Endothelial cell of umbilical vein (primary cell): ENCODE results near the gene ALAD. TPM values are rescaled to one million over a fixed set of nuclear protein-coding genes. Genes with fewer than 3 reads are reported as not detected.

Experiments used
- BruUV-seq: library from RNA; stranded (reverse); fragments of 400-500 nt; replicated peaks from 2 replicates; lab custom pipeline; 2021; lab: Mats Ljungman, UMichigan
- CTCF ChIA-PET: fragments of 300-600, 350-600 bp; sonication (Branson Sonifier 250); formaldehyde crosslinking; loops from one replicate; lab custom pipeline; 2021; ENCODE audit warnings: antibody characterized with exemption, inconsistent platforms; lab: Charles Lee
- POLR2A ChIA-PET: fragments of 300-600, 350-600 bp; sonication (Branson Sonifier 250); formaldehyde crosslinking; loops from one replicate; lab custom pipeline; 2021; ENCODE audit warnings: antibody characterized with exemption, inconsistent platforms; lab: Charles Lee
- DNase-seq: peaks from one replicate; pipeline ENCODE4 v3.0.0-alpha.2; 2011; ENCODE audit warnings: low read depth, low spot score
- FAIRE-seq: peaks from 2 replicates; lab custom pipeline; 2011; peaks lifted over from hg19 to GRCh38; lab: Jason Lieb, UNC
- H2AFZ ChIP-seq: 2 replicates; pipeline ENCODE4 v1.6.0; 2012; ENCODE audit warnings: low read depth, low read length, control low read depth, inconsistent platforms
- H3K27ac ChIP-seq: 2 replicates; pipeline ENCODE4 v1.5.1; 2011; ENCODE audit warnings: low read depth, mild to moderate bottlenecking, control low read depth, low read length, moderate library complexity; ENCODE audit not compliant: insufficient read depth
- H3K27me3 ChIP-seq, 2 experiments: 2 replicates each; pipeline versions ENCODE4 v1.6.0 to v1.6.1; 2011; ENCODE audit warnings: low read length in 2 of 2, mixed read lengths in 1 of 2; ENCODE audit not compliant: control insufficient read depth in 2 of 2, insufficient read depth in 2 of 2
- H3K36me3 ChIP-seq, 2 experiments: 2 replicates in 1 of 2; 3 replicates in 1 of 2; pipeline ENCODE4 v1.5.1; 2011; ENCODE audit warnings: low read length in 2 of 2, mild to moderate bottlenecking in 1 of 2, moderate library complexity in 1 of 2; ENCODE audit not compliant: control insufficient read depth in 2 of 2, insufficient read depth in 2 of 2; ENCODE audit errors: extremely low read depth in 1 of 2
- H3K4me1 ChIP-seq: 3 replicates; pipeline ENCODE4 v1.5.1; 2011; ENCODE audit warnings: mild to moderate bottlenecking, low read length; ENCODE audit not compliant: control insufficient read depth, insufficient read depth; ENCODE audit errors: extremely low read depth
- H3K4me2 ChIP-seq: 2 replicates; pipeline ENCODE4 v1.6.1; 2011; ENCODE audit warnings: low read length, control low read depth, mixed read lengths; ENCODE audit not compliant: insufficient read depth
- H3K4me3 ChIP-seq, 3 experiments: fragments of 200-600 bp in 1 of 3; sonication (generic), shearing (Covaris generic) in 1 of 3; replicated peaks in 1 of 3; 2 replicates each; pipeline ENCODE4 v1.5.1; 2011 to 2016; ENCODE audit warnings: control low read depth in 3 of 3, low read length in 3 of 3, mild to moderate bottlenecking in 2 of 3, inconsistent platforms in 1 of 3, low read depth in 1 of 3, moderate library complexity in 1 of 3; ENCODE audit not compliant: insufficient read depth in 1 of 3
- H3K79me2 ChIP-seq: 2 replicates; pipeline ENCODE4 v1.6.0; 2012; ENCODE audit warnings: low read length, inconsistent platforms; ENCODE audit not compliant: control insufficient read depth, insufficient read depth
- H3K9ac ChIP-seq: replicated peaks from 2 replicates; pipeline ENCODE3; 2011; ENCODE audit warnings: low read length, control low read depth; ENCODE audit not compliant: insufficient read depth; ENCODE audit errors: extremely low read depth
- H3K9me1 ChIP-seq: replicated peaks from 3 replicates; pipeline ENCODE4 v1.6.0; 2011; ENCODE audit warnings: mild to moderate bottlenecking, low read length; ENCODE audit not compliant: control insufficient read depth, insufficient read depth; ENCODE audit errors: extremely low read depth
- H3K9me3 ChIP-seq: replicated peaks from 2 replicates; pipeline ENCODE4 v1.5.1; 2012; ENCODE audit warnings: low read length, inconsistent platforms; ENCODE audit not compliant: control insufficient read depth, insufficient read depth
- H4K20me1 ChIP-seq: replicated peaks from 2 replicates; pipeline ENCODE3; 2011; ENCODE audit warnings: mild to moderate bottlenecking, low read length; ENCODE audit not compliant: control insufficient read depth, insufficient read depth; ENCODE audit errors: extremely low read depth
- EZH2 ChIP-seq: IDR thresholded peaks from 2 replicates; pipeline ENCODE4 v1.6.1; 2012; ENCODE audit warnings: borderline replicate concordance, low read depth, mild to moderate bottlenecking, moderate library complexity, low read length, inconsistent platforms; ENCODE audit not compliant: severe bottlenecking
- FOS ChIP-seq: IDR thresholded peaks from 2 replicates; pipeline ENCODE4 v1.6.1; 2011; ENCODE audit warnings: mild to moderate bottlenecking, low read length, moderate library complexity, borderline replicate concordance; ENCODE audit not compliant: insufficient read depth
- GATA2 ChIP-seq: IDR thresholded peaks from 2 replicates; pipeline ENCODE4 v1.7.0; 2011; ENCODE audit warnings: low read depth, mild to moderate bottlenecking, moderate library complexity, mixed read lengths, low read length; ENCODE audit not compliant: insufficient read length, insufficient read depth
- JUN ChIP-seq: IDR thresholded peaks from 2 replicates; pipeline ENCODE4 v1.6.1; 2011; ENCODE audit warnings: borderline replicate concordance, low read depth; ENCODE audit not compliant: insufficient read length, insufficient read depth
- MYC ChIP-seq: IDR thresholded peaks from one replicate; pipeline ENCODE4 v1.6.1; 2011; ENCODE audit warnings: mild to moderate bottlenecking, low read depth, low read length
- POLR2A ChIP-seq: IDR thresholded peaks from 2 replicates; pipeline ENCODE4 v1.6.1; 2012; ENCODE audit warnings: low read depth, mild to moderate bottlenecking, control low read depth, low read length
- POLR2AphosphoS5 ChIP-seq: IDR thresholded peaks from 2 replicates; pipeline ENCODE4 v1.6.1; 2012; ENCODE audit warnings: low read depth, mild to moderate bottlenecking, control low read depth, low read length, moderate library complexity; ENCODE audit not compliant: insufficient read depth
- dilution Hi-C: fragments of 300-500 bp; cut with MboI; formaldehyde crosslinking; loops from one replicate; pipeline ENCODE4 v1.15.0; 2019; ENCODE audit warnings: low sequenced_read_pairs; ENCODE audit not compliant: extremely low pct_ligation_motif_present
- intact Hi-C: fragments of 100-400 bp; cut with micrococcal nuclease; formaldehyde crosslinking; loops from one replicate; pipeline ENCODE4 v1.10.0; 2022
- polyA plus RNA-seq, 4 experiments: library from polyadenylated mRNA; depleted of rRNA in 3 of 4; stranded (reverse) in 3 of 4; unstranded in 1 of 4; fragments of >200 nt; gene quantifications; 2 replicates each; pipeline versions ENCODE4 v1.2.1 to v1.2.3, GENCODE V29; 2011 to 2012; ENCODE audit warnings: missing spikeins in 1 of 4
- total RNA-seq: library from RNA; stranded (reverse); gene quantifications from 2 replicates; pipeline ENCODE4 v1.2.3, GENCODE V29; 2021
- TF ChIP-seq, protein P1 (sequence below), 2 donors: IDR thresholded peaks; 1 replicate in 1 of 2; 2 replicates in 1 of 2; pipeline ENCODE4 v1.5.1; 2011; ENCODE audit warnings: low read length in 2 of 2, mild to moderate bottlenecking in 2 of 2, moderate library complexity in 2 of 2, control low read depth in 1 of 2, inconsistent platforms in 1 of 2, low read depth in 1 of 2; ENCODE audit not compliant: insufficient read depth in 1 of 2; ENCODE audit errors: extremely low read depth in 1 of 2
- TF ChIP-seq, protein P2 (sequence below): IDR thresholded peaks from 2 replicates; pipeline ENCODE4 v1.6.1; 2011; ENCODE audit not compliant: insufficient read depth, insufficient read length

Gene ALAD
- total and polyA plus RNA-seq, 2 donors (not counting 3 experiments of a cell fraction or from before 2014, with no cell fraction given), result 12.8 to 29.5 TPM

DNA sequence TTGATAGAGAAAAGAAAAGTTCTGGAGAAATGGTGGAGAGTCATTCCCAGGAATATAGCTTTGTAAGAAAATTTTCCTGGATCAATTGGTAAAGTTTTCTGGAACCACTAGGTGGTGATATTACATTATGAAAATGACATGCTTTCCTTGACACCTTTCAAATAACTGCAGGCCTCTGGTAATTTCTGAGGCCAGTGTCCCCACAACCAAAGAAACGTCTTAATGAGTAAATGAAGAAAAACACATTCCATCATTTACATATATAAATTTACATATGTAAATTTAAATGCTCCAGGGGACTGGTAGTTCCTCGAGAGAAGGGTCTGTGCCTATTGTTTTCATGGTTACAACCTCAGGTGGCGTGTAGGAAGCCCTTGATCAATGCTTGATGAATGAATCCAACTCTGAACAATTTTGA is 45.2 kb upstream of the ALAD start:
- dilution Hi-C loops, result no loop called here
- peak; percentile 76 for FAIRE-seq
- CTCF ChIA-PET, result interaction anchor here (0.6 to 5.2 kb wide), 54 partner anchors 9 to 230 kb away, joined by 3 to 166 read pairs (median 6); partner anchors contain the start of genes ALAD, C9orf43, CDC26 and POLE3
- Histone ChIP-seq H3K4me1 (peaks cover 4% of the 10 kb centered on the region), H3K79me2 (no peaks in the 10 kb centered on the region), H4K20me1 (no peaks in the 10 kb centered on the region), H2AFZ (no peak overlapping the region), H3K9me1 (no peaks in the 10 kb centered on the region), H3K27ac (no peak overlapping the region), H3K4me3 (no peak overlapping the region), H3K9me3 (no peaks in the 10 kb centered on the region), H3K36me3 (no peaks in the 10 kb centered on the region), H3K4me2 (no peak overlapping the region), H3K27me3 (no peaks in the 10 kb centered on the region), H3K9ac (no peak overlapping the region)
- no peak for TF ChIP-seq GATA2
- no peak for TF ChIP-seq POLR2AphosphoS5
- no peak for TF ChIP-seq JUN
- no peak for TF ChIP-seq POLR2A
- TF ChIP-seq, protein P1, sequence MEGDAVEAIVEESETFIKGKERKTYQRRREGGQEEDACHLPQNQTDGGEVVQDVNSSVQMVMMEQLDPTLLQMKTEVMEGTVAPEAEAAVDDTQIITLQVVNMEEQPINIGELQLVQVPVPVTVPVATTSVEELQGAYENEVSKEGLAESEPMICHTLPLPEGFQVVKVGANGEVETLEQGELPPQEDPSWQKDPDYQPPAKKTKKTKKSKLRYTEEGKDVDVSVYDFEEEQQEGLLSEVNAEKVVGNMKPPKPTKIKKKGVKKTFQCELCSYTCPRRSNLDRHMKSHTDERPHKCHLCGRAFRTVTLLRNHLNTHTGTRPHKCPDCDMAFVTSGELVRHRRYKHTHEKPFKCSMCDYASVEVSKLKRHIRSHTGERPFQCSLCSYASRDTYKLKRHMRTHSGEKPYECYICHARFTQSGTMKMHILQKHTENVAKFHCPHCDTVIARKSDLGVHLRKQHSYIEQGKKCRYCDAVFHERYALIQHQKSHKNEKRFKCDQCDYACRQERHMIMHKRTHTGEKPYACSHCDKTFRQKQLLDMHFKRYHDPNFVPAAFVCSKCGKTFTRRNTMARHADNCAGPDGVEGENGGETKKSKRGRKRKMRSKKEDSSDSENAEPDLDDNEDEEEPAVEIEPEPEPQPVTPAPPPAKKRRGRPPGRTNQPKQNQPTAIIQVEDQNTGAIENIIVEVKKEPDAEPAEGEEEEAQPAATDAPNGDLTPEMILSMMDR (IDR thresholded peaks at IDR 0.05; ENCODE audit: extremely low read depth in 1 of 2, insufficient read depth in 1 of 2, low read depth in 1 of 2, low read length in 2 of 2), result peak; percentile 28 to 35
- intact Hi-C loops, result loop anchor here (2.0 to 5.0 kb wide), 5 partner anchors 34 to 231 kb away; partner anchors contain the start of genes ALAD, C9orf43 and POLE3
- DNase-seq, result peak; percentile 79
- POLR2A ChIA-PET, result interaction anchor here (0.8 to 1.2 kb wide), 3 partner anchors 9 to 68 kb away, joined by 3 to 5 read pairs (median 4); no protein-coding TSS in a partner anchor
- BruUV-seq, result no TSS peak

DNA sequence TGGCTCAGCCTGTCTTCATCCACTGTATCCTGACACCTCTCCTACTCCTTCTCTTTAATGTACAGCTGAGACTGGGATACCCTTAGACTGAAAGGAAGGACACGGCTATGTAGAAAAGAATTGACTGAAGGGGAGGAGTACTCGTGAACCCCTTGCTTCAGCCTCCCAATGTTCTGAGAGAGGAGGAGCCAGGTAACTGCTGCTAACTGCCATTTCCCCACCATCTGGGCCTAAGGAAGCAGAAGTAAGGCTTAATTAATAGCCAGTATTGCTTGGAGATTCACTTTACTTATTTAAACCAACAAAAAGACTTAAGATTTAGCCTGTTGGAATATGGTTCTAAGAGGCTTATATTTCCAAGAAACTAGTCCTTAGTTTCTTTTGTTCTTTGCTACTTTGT is 43.7 kb upstream of the ALAD start:
- dilution Hi-C loops, result no loop called here
- no peak for FAIRE-seq

More for the DNA sequence above, 43.7 kb upstream of the ALAD start:
- no peaks in the 10 kb centered on the region for H3K36me3 ChIP-seq
- no peak overlapping the region for H3K4me3 ChIP-seq
- H3K9me1 ChIP-seq, result no peaks in the 10 kb centered on the region
- POLR2A ChIA-PET, result no interaction called here
- no peaks in the 10 kb centered on the region for H3K79me2 ChIP-seq
- H3K27me3 ChIP-seq, result no peaks in the 10 kb centered on the region
- intact Hi-C loops, result loop anchor here (5.0 kb wide), 2 partner anchors 32 to 233 kb away; partner anchors contain the start of genes C9orf43 and POLE3
- H3K9me3 ChIP-seq, result no peaks in the 10 kb centered on the region
- no peak overlapping the region for H3K27ac ChIP-seq
- TF ChIP-seq, protein P1 (IDR thresholded peaks at IDR 0.05; ENCODE audit: extremely low read depth in 1 of 2, insufficient read depth in 1 of 2, low read depth in 1 of 2, low read length in 2 of 2), result no peak
- TF ChIP-seq POLR2AphosphoS5 (no peak), EZH2 (no peak), FOS (no peak), JUN (no peak), MYC (no peak), POLR2A (no peak), GATA2 (no peak)
- TF ChIP-seq, protein P2, sequence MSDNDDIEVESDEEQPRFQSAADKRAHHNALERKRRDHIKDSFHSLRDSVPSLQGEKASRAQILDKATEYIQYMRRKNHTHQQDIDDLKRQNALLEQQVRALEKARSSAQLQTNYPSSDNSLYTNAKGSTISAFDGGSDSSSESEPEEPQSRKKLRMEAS, result no peak
- peaks cover 4% of the 10 kb centered on the region for H3K4me1 ChIP-seq
- no peaks in the 10 kb centered on the region for H4K20me1 ChIP-seq
- CTCF ChIA-PET, result interaction anchor here (2.1 to 5.2 kb wide), 7 partner anchors 11 to 212 kb away, joined by 9 to 166 read pairs (median 31); partner anchors contain the start of gene ALAD
- H3K4me2 ChIP-seq, result no peak overlapping the region
- no TSS peak for BruUV-seq
- H2AFZ ChIP-seq, result no peak overlapping the region
- no peak for DNase-seq
- H3K9ac ChIP-seq, result no peak overlapping the region
